NCI-H1694 (cell line): ENCODE results near the gene CFAP43.

ENCODE experiments used
- DNase-seq: peaks from one replicate; lab custom pipeline; 2025; lab: John Stamatoyannopoulos, UW

CFAP43 gene

DNA sequence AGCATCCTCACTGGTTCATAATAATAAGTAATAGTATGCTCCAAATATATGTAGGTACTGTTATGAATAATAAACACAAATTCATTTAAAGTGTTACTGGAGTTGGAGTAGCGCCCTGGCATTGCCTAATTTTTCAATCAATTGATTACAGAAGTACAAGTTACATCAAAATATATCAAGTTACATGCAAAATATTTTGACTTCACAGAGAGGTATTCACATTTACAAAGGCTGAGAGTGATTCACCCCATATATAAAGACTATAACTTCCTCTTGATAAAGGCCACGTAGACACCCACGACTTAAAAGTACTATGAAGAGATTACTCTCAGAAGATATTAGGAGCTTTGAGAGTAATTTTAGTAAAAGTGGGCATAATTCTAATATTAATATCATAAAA, 132.9 kb downstream of the CFAP43 start:
- DNase-seq: no peak

GRCh38 chr10:104098358-104098925, 133.7 kb downstream of the CFAP43 start:
- DNase-seq: no peak

- DNase-seq: no peak
Measured at GRCh38 chr10:104096692-104097091, 135.5 kb downstream of the CFAP43 start.

- no peak for DNase-seq
Measured at GRCh38 chr10:104092749-104093148, 139.4 kb downstream of the CFAP43 start.

DNA sequence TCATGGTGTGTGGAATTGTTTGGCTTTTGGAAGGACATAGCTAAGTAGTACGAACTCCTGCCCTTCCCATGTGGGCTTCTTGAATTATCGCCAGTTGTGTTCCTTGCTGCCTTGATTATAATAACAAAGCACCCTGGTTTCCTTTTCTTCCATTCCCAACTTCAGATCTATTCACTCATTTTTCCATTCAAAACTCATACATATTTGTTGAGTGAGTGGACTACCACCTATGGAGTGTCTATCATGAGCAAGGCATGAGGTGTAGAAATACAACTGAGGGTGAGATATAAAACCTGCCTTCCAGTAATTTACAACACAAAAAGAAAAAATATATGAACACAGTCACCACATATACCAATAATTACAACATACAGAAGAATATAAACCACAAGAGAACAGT, 141.6 kb downstream of the CFAP43 start:
- no peak for DNase-seq

GRCh38 chr10:104089621-104090020, 142.5 kb downstream of the CFAP43 start:
- no peak for DNase-seq

DNA sequence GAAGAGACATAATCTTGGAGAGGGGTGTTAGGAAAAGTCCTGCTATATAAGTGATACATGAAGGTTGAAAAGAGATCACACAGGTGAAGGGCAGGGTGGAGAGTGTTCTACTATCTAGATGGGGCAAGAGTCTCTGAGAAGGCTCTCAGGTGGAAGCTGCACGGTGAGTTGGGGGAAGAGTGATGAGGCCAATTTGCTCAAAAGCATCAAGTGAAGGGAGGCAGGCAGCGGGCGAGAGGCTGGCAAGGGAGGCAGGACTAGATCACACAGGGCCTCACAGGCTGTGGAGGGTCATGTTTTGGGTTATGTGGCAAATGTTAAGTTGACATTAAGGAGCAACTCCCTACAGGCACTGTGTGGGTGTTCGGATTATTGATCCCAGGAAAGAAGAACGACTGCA, 143.9 kb downstream of the CFAP43 start:
- no peak for DNase-seq

DNA sequence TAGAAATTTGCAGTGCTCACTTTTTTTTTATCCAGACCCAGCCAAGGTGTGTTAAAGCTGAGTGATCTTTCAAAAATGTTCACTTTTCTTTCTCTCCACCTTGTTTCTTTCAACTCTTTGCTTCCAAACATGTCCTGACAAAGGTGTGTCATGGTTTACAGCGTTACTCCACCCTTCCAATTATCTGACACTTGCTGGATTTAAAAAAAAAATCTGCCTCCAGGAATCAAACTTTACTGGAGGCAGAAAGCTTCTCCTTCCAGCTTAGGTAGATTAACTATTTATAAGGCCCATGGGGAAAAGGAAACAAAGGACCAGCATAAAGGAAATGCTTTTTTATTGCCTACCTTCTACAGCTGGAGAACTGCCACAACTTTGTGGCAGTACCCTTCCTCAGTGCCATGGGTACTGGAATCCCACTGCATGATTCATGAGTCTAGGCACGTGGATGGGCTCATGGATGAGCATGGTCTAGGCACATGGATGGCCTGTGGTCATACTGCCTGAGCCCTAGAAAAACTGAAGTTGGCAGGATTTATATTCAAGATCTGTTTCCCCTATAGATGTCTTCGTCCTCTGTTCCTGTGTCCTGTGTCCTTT, 146.3 kb downstream of the CFAP43 start, which contains the start of gene COL17A1:
Gene COL17A1, minus strand, starts transcription at position 80 of the 600 bp plus-strand sequence. CDS start 5,207 bp downstream, outside the sequence.
- no peak for DNase-seq

GRCh38 chr10:104084482-104085142, 147.6 kb downstream of the CFAP43 start:
- DNase-seq: no peak

GRCh38 chr10:104081998-104082397, 150.2 kb downstream of the CFAP43 start:
- no peak for DNase-seq

DNA sequence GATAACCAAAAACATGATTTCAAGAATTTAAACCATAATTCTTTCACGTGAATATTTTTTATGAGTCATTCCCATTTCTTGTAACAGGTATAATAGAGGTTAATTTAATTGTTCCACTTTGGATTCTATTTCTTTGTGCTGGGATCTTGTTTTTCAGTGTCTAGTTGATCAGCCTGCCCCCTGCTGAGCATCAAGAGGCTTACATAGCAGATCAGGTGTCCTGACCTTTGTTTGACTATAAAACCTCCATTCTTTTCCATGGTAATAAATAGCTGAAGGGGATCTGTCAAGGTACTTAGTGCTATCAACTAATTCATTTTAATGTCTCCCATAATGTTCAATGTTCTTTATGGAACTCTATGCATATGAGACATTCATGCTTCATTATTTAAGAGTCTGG, 151.4 kb downstream of the CFAP43 start:
- DNase-seq: no peak
